Neural cell (in vitro differentiated cells): Measurements from ENCODE around the gene SYTL3. TPM values are rescaled to one million over a fixed set of nuclear protein-coding genes. Genes with fewer than 3 reads are reported as not detected.

Source experiments
- H2AFZ ChIP-seq: fragments of 200-600, 300-800 bp; sonication (generic), shearing (Covaris generic); 2 replicates; pipeline ENCODE4 v1.6.0; 2014; ENCODE audit warnings: low read depth, mild to moderate bottlenecking, antibody characterized with exemption, low read length, moderate library complexity
- H3F3A ChIP-seq: fragments of 200-600 bp; shearing (Covaris generic); 2 replicates; pipeline ENCODE4 v1.6.1; 2016; ENCODE audit warnings: mild to moderate bottlenecking, moderate library complexity, mixed read lengths, antibody characterized with exemption, low read length; ENCODE audit not compliant: insufficient read depth, poor library complexity, severe bottlenecking
- H3K27ac ChIP-seq: fragments of 200-600, 300-800 bp; sonication (generic), shearing (Covaris generic); 2 replicates; pipeline ENCODE4 v1.5.1; 2014; ENCODE audit warnings: mild to moderate bottlenecking, low read length, moderate library complexity
- H3K27me3 ChIP-seq: fragments of 300-800, 200-600 bp; sonication (generic), shearing (Covaris generic); 2 replicates; pipeline ENCODE4 v1.6.0; 2014; ENCODE audit warnings: mild to moderate bottlenecking, low read depth, low read length, moderate library complexity; ENCODE audit not compliant: insufficient read depth
- H3K36me3 ChIP-seq: fragments of 300-800, 200-600 bp; sonication (generic), shearing (Covaris generic); 2 replicates; pipeline ENCODE4 v1.5.1; 2014; ENCODE audit warnings: mild to moderate bottlenecking, antibody characterized with exemption, low read length, moderate library complexity; ENCODE audit not compliant: insufficient read depth
- H3K4me2 ChIP-seq: fragments of 300-800, 200-600 bp; sonication (generic), shearing (Covaris generic); 2 replicates; pipeline ENCODE4 v1.6.0; 2014; ENCODE audit warnings: mild to moderate bottlenecking, low read length
- H3K4me3 ChIP-seq: fragments of 300-800, 200-600 bp; sonication (generic), shearing (Covaris generic); 2 replicates; pipeline ENCODE4 v1.5.1; 2014; ENCODE audit warnings: mild to moderate bottlenecking, low read length, moderate library complexity
- H3K79me2 ChIP-seq: fragments of 200-600 bp; shearing (Covaris generic); replicated peaks from 2 replicates; pipeline ENCODE4 v1.6.0; 2014; ENCODE audit warnings: mild to moderate bottlenecking, low read length, moderate library complexity; ENCODE audit not compliant: insufficient read depth
- H3K9ac ChIP-seq: fragments of 300-800, 200-600 bp; sonication (generic), shearing (Covaris generic); 2 replicates; pipeline ENCODE4 v1.6.1; 2016; ENCODE audit warnings: mild to moderate bottlenecking, low read length, mixed read lengths
- H3K9me2 ChIP-seq: fragments of 200-600 bp; shearing (Covaris generic); 2 replicates; pipeline ENCODE4 v1.6.1; 2016; ENCODE audit warnings: mild to moderate bottlenecking, low read length, mixed read lengths; ENCODE audit not compliant: insufficient read depth
- H3K9me3 ChIP-seq: fragments of 200-600, 300-800 bp; sonication (generic), shearing (Covaris generic); 2 replicates; pipeline ENCODE4 v1.6.1; 2016; ENCODE audit warnings: mild to moderate bottlenecking, mixed run types, low read length, moderate library complexity, mixed read lengths
- H4K20me1 ChIP-seq: fragments of 200-600 bp; shearing (Covaris generic); 2 replicates; pipeline ENCODE4 v1.6.1; 2016; ENCODE audit warnings: mild to moderate bottlenecking, mixed run types; ENCODE audit not compliant: insufficient read depth
- CTCF ChIP-seq: fragments of 450-650 bp; IDR thresholded peaks from 2 replicates; pipeline ENCODE4 v1.5.1; 2014; ENCODE audit warnings: antibody characterized with exemption, mild to moderate bottlenecking, moderate library complexity; ENCODE audit not compliant: poor library complexity, severe bottlenecking
- EP300 ChIP-seq: fragments of 450-650 bp; conservative IDR thresholded peaks from 2 replicates; pipeline ENCODE4 v1.6.1; 2014; ENCODE audit warnings: antibody characterized with exemption, mild to moderate bottlenecking, moderate library complexity; ENCODE audit not compliant: poor library complexity, severe bottlenecking
- EZH2 ChIP-seq: fragments of 200-600, 300-800 bp; shearing (Covaris generic), sonication (generic); IDR thresholded peaks from 2 replicates; pipeline ENCODE4 v1.6.1; 2014; ENCODE audit warnings: antibody characterized with exemption, low read length, borderline replicate concordance, mild to moderate bottlenecking; ENCODE audit not compliant: insufficient read depth, poor library complexity, severe bottlenecking
- MXI1 ChIP-seq: fragments of 450-650 bp; conservative IDR thresholded peaks from 2 replicates; pipeline ENCODE4 v1.6.1; 2014; ENCODE audit warnings: antibody characterized with exemption, mild to moderate bottlenecking; ENCODE audit not compliant: poor library complexity, severe bottlenecking
- POLR2AphosphoS5 ChIP-seq: IDR thresholded peaks from 2 replicates; pipeline ENCODE4 v1.6.1; 2012
- RAD21 ChIP-seq: fragments of 450-650 bp; conservative IDR thresholded peaks from 2 replicates; pipeline ENCODE4 v1.6.1; 2014; ENCODE audit warnings: antibody characterized with exemption, mild to moderate bottlenecking, moderate library complexity
- REST ChIP-seq: IDR thresholded peaks from 2 replicates; pipeline ENCODE4 v1.6.1; 2012; ENCODE audit warnings: borderline replicate concordance
- SMC3 ChIP-seq: fragments of 450-650 bp; conservative IDR thresholded peaks from 2 replicates; pipeline ENCODE4 v1.6.1; 2014; ENCODE audit warnings: antibody characterized with exemption, mild to moderate bottlenecking, moderate library complexity; ENCODE audit not compliant: poor library complexity
- TAF1 ChIP-seq: IDR thresholded peaks from 2 replicates; pipeline ENCODE4 v1.6.1; 2012; ENCODE audit warnings: low read depth
- polyA plus RNA-seq: library from polyadenylated mRNA; depleted of rRNA; stranded (reverse); fragments of >200 nt; gene quantifications from 2 replicates; pipeline ENCODE4 v1.2.3, GENCODE V29; 2014

SYTL3 gene
- polyA plus RNA-seq, 1 donor from 2014 or later, result 2.1 TPM

- no peaks in the 10 kb centered on the region for H3K36me3 ChIP-seq
- TF ChIP-seq REST, result no peak
- TF ChIP-seq POLR2AphosphoS5, result no peak
- TF ChIP-seq TAF1, result no peak
- no peak for TF ChIP-seq MXI1
- TF ChIP-seq EP300, result no peak
Measured at GRCh38 chr6:158773581-158774449, 124.0 kb downstream of the SYTL3 start.

GRCh38 chr6:158774717-158775449 lies 125.0 kb downstream of the SYTL3 start:
- no peaks in the 10 kb centered on the region for H3K9me3 ChIP-seq
- no peaks in the 10 kb centered on the region for H4K20me1 ChIP-seq
- H3K79me2 ChIP-seq, result no peaks in the 10 kb centered on the region
- H3K36me3 ChIP-seq, result no peaks in the 10 kb centered on the region
- H3K27me3 ChIP-seq, result no peaks in the 10 kb centered on the region
- H3K4me3 ChIP-seq, result no peak overlapping the region
- no peak overlapping the region for H2AFZ ChIP-seq
- H3K27ac ChIP-seq, result no peak overlapping the region
- no peak overlapping the region for H3K9ac ChIP-seq
- H3K9me2 ChIP-seq, result no peaks in the 10 kb centered on the region
- H3F3A ChIP-seq, result no peaks in the 10 kb centered on the region
- no peak for TF ChIP-seq RAD21
- TF ChIP-seq EP300, result no peak
- no peak for TF ChIP-seq MXI1
- no peak for TF ChIP-seq POLR2AphosphoS5
- no peak for TF ChIP-seq REST
- no peak for TF ChIP-seq CTCF
- TF ChIP-seq SMC3, result no peak
- no peak for TF ChIP-seq EZH2
- TF ChIP-seq TAF1, result no peak
- H3K4me2 ChIP-seq, result no peak overlapping the region

More at GRCh38 chr6:158773581-158774449, 124.0 kb downstream of the SYTL3 start:
- Histone ChIP-seq H3F3A (no peaks in the 10 kb centered on the region), H3K9me2 (no peaks in the 10 kb centered on the region), H3K4me3 (no peak overlapping the region), H2AFZ (no peak overlapping the region), H4K20me1 (no peaks in the 10 kb centered on the region), H3K9ac (no peak overlapping the region), H3K4me2 (no peak overlapping the region), H3K27ac (no peak overlapping the region), H3K79me2 (no peaks in the 10 kb centered on the region), H3K9me3 (no peaks in the 10 kb centered on the region), H3K27me3 (no peaks in the 10 kb centered on the region)
